Fibroblast of skin of right quadriceps (primary cell): ENCODE data around the gene HAVCR1.

ENCODE experiments used
- DNase-seq: peaks from one replicate; pipeline ENCODE4 v3.0.0-alpha.2; 2013

HAVCR1 gene

DNA sequence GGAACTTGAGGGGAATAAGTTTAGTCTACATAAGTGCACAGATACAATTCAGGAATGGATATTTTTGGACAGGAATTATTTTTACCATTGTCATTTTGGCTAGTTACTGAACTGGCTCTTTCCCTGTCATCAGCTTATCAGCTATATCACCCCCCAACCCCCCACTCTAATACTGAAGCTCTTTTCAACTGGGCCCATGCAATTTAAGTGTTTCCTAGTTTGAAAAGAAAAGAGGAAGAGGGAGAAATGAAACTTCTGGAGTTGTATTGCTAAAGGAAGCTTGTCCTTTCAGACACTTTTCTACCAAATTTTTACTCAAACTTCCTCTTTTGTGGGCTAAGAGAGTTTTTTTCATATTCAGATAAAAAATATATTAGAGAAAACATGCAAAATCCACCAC is 77.4 kb downstream of the HAVCR1 start:
- no peak for DNase-seq
